Choroid plexus epithelial cell (primary cell): Measurements from ENCODE around the gene URI1.

Source experiments
- DNase-seq: peaks from one replicate; pipeline ENCODE4 v3.0.0-alpha.2; 2010; ENCODE audit warnings: low read depth
- H3K4me3 ChIP-seq: 2 replicates; pipeline ENCODE4 v1.5.1; 2011; ENCODE audit warnings: low read depth, mild to moderate bottlenecking, control low read depth, low read length, moderate library complexity
- TF ChIP-seq, protein P1 (sequence below): conservative IDR thresholded peaks from 2 replicates; pipeline ENCODE4 v1.5.1; 2011; ENCODE audit warnings: low read depth, mild to moderate bottlenecking, control low read depth, inconsistent platforms, low read length, moderate library complexity

URI1 gene

DNA sequence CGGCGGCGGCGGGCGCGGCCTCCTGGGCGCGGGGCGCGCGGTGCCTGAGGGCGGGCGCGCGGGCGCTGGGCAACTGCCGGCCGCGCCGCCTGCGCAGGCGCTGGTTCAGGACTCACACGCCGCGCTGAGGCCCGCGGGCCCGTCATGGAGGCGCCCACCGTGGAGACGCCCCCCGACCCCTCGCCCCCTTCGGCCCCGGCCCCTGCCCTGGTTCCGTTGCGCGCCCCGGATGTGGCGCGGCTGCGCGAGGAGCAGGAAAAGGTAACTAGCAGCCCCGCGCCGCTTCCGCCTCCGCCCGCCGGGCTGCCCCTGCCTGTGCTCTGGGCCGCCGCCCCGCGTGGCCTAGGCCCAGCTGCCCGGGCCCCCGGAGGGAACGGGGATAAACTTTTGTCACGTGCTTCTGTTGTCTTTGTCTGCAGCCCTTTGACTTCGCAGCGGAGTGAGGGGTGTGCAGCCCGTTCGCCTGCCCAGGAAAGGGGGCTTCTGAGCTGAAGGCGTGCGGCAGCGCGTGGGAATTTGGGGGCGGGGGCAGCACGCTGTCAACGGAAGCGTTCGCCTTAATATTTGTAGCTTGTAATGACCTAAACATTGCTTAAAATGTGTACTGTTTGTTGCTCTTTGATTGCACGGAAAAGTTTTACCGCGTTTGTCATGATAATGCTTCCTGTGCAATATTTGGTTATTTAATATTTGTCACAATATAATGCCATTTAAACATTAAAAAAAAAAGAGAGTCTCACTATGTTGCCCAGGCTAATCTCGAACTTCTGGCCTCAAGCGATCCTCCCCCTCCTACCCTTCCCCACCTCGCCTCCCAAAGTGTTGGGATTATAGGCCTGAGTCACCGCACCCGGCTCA, 594 bp downstream of the URI1 start:
- TF ChIP-seq, protein P1, sequence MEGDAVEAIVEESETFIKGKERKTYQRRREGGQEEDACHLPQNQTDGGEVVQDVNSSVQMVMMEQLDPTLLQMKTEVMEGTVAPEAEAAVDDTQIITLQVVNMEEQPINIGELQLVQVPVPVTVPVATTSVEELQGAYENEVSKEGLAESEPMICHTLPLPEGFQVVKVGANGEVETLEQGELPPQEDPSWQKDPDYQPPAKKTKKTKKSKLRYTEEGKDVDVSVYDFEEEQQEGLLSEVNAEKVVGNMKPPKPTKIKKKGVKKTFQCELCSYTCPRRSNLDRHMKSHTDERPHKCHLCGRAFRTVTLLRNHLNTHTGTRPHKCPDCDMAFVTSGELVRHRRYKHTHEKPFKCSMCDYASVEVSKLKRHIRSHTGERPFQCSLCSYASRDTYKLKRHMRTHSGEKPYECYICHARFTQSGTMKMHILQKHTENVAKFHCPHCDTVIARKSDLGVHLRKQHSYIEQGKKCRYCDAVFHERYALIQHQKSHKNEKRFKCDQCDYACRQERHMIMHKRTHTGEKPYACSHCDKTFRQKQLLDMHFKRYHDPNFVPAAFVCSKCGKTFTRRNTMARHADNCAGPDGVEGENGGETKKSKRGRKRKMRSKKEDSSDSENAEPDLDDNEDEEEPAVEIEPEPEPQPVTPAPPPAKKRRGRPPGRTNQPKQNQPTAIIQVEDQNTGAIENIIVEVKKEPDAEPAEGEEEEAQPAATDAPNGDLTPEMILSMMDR = no peak
- no peak for DNase-seq
- peak overlapping the region; percentile 75 for H3K4me3 ChIP-seq

DNA sequence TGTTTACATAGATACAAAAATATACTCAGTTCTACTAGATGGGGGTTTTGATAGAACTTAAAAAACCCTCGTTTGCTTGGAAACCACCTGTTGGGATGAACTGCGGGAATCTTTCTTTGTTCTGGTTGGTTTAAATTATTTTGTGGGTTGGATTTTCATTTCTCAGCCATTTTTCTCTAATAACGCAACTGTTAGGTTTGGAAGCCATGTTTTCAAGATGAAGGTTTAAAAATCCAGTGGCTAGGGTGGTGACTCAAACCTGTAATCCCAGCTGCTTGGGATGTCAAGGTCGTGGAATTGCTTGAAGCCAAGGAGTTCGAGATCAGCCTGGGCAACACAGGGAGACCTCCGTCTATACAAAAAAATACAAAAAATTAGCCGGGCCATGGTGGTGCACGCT, 1.6 kb downstream of the URI1 start:
- H3K4me3 ChIP-seq = peak overlapping the region; percentile 75
- TF ChIP-seq, protein P1 = no peak
- DNase-seq = no peak

DNA sequence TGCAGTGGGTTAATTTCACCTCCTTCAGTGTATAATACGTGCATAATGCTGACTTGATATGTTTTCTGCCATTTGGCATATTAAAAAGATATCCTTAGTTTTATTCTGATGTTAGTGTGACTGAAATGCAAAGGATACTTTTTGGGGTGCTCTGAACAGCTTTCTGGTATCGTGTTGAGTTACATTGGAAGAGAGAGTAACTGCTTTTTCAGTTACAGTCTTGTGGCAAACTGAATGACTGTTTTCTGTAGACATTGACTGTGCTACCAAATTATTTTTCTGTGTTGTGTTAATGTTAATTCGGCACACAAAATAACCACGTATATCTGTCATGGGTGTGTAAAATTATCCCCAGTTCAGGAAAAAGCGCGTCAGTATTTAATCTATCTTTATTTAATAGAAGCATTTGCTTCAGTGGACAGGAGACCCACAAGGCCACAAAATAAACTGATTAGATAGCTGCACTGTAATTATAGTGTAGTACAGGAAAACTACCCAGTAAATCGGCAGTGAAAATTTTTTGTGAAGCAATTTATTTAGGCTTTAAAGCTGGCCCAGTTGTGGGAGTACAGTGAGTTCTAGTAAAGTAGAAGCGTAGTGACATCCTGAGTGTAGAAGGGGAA, 2.5 kb downstream of the URI1 start:
- no peak overlapping the region for H3K4me3 ChIP-seq
- DNase-seq = no peak
- TF ChIP-seq, protein P1 = no peak

DNA sequence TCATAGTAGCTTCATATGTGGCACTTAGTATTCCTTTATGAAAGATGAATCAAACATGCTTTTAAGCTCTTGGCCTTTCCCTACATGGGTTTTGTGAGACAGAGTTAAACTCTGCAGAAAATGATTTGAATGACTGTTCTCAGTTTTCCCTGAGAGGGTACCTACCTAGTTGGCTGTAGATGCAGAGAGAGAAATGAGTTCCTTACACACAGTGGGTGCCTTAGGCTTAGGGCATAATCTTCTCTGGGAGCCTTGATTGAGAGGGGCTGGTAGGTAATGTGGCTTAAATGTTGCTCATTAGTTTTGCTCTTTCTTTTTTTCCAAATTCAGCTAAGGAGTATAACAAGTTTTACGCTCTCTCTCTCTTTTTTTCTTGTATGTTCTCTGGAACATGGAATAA, 3.0 kb downstream of the URI1 start:
- no peak for DNase-seq
- TF ChIP-seq, protein P1 = no peak
- H3K4me3 ChIP-seq = no peak overlapping the region

DNA sequence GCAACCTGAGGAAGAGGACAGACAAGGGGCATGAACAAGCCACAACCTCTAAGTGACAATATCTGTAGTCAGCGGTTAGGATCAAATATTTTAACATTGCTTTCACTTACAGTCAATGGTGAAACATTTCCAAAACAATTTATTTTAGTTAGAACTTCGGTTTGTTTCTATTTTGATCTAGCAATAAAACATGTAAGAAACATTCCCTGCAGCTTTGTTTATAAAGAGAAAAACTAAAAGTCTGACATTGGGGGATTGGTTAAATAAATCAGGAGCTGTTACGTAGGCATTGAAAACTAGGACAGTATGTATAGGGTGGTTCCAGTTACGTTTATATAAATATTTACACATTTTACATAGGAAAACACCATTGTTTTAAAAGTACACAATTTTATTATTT, 3.4 kb downstream of the URI1 start:
- no peak overlapping the region for H3K4me3 ChIP-seq
- DNase-seq = no peak
- TF ChIP-seq, protein P1 = no peak

DNA sequence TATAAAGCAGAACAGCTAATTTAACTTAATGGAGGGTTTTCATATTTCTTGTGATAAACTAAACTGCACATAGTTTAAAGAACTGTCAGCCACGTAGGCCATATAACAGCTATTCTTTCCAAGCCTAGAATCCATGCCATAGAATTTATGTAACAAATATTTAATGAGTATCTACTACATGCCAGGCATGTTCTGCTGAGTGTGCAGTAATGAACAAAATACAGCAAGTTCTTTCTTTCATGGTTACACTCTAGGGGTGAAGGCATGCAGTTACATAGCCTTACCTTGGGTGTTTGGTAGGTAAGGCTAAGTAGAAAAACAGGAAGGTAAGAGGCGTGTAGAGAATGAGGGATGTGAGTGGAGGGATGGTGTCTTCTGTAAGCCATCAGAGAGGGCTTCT, 4.6 kb downstream of the URI1 start:
- TF ChIP-seq, protein P1 = no peak
- no peak overlapping the region for H3K4me3 ChIP-seq
- DNase-seq = no peak
